CD4-positive, alpha-beta T cell treated with Interleukin-10 for 1 hour (primary cell): ENCODE measurements around the gene DBNDD2.

ENCODE experiments used
- DNase-seq: peaks from one replicate; pipeline ENCODE4 v3.0.0-alpha.2; 2020

The DBNDD2 gene

DNA sequence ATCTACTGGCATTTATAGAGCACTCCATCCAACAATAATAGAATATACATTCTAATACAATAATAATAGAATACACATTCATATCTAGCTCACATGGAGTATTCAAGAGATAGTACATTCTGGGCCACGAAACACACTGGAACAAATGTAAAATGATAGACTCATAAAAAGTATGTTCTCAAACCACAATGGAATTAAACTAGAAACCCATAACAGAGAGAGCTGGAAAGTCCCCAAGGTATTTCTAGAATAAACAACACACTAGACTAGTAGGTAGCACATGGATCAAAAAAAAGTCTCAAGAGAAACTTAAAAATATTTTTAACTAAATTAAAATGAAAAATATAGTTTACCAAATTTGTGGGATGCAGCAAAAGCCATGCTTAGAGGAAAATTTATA, 20.8 kb upstream of the DBNDD2 start:
- no peak for DNase-seq

DNA sequence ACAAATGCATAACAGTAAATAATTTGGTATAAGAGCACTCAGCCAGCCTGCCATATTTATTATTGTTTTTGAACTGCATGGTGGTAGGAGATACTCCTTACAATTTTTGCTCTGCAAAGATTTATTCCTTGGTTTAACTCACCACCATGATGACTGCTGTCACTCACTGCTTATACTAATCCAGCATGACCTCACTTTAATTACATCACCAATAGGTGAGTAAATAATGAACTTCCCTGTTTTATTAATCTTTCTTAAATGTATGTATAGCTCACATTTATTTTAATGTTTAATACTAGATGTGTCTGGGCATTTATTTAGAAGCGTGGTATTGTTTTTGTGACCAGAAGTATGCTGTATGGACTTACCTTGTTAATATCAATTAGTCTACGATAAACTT, 17.2 kb upstream of the DBNDD2 start:
- DNase-seq: no peak

DNA sequence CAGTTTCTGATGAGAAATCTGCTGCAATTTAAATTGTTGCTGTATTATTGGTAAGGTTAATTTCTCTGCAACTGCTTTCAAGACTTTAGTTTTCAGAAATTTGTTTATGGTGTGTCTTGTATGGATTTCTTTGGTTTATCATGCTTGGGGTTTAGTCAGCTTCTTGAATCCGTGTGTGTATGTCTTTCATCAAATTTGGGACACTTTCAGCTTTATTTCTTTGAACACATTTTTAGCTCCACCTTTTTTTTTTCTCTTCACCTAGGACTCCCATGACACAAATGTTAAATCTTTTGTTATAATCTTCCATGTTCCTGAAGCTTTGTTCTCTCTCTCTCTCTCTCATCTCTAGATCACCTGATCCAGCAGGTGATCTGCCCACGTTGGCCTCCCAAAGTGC, 16.5 kb upstream of the DBNDD2 start:
- DNase-seq: no peak

DNA sequence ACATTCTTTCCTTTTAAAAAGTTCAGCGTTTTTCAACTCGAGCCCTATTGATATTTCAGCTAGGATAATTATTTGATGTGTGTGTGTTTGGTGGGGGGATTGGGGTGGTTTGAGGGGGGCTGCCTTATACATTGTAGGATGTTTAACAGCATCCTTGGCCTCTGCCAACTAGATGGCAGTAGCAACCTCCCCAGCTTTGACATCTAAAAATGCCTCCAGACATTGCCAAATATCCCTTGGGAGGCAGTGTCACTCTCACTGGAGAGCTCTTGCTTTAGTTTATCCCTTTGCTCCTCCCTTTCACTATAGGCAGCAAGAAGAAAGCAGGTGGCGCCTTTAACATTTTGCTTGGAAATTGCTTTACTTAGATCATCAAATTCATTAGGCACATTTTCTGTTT, 15.4 kb upstream of the DBNDD2 start:
- DNase-seq: no peak

DNA sequence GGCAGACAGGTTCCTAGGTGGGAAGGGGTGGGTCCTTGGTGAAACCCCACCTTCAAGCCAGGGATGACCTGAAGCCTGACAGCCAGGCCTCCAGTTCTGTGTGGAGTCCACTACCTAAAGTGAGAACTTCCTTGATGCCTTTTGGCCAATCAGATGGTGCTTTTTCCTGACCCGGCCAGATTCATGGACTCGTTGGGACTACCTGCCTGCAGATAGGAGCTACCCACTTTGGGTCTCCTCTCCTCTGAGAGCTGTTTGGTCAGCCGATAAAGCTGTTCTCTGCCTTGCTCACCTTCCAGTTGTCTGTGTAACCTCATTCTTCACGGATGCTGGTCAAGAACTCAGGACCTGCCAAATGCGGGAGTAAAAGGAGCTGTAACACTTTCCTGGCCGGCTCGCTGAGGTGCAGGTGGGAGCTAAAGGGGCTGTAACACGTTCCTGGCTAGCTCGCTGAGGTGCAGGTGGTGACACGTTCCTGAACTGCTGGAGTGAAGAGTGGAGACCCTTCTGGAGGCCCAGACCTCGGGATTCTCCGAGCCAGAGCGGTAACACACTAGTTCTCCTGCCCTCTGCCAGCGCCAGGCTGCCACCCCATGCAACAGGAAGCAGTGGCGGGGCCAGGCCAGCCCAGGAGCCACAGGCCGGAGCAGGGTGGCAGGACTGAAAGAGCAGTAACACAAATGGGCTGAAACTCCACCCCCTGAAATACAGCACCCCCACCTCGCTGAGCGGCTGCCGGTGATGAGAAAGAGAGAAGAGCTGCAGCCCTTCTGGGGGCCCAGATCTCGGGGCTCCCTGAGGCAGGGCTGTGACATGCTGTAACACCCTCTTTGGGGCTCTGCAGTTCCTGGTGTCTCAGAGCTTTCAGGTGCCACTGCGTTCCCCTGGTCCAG, 13.6 kb upstream of the DBNDD2 start:
- no peak for DNase-seq

DNA sequence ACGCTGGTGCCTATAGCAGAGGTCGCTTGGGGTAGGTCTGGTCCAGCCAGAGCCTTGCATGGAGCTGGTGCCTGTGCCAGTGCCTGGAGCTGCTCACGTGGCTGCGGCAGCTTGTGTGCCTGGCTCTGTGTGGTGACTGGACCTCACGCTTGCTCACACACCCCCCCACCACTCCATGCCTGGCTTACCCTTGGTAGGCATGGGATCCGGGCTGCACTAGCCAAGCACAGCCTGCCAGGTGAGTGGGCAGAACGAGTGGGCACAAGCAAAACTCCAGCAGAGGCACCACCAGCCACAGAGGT, 13.0 kb upstream of the DBNDD2 start:
- DNase-seq: no peak

DNA sequence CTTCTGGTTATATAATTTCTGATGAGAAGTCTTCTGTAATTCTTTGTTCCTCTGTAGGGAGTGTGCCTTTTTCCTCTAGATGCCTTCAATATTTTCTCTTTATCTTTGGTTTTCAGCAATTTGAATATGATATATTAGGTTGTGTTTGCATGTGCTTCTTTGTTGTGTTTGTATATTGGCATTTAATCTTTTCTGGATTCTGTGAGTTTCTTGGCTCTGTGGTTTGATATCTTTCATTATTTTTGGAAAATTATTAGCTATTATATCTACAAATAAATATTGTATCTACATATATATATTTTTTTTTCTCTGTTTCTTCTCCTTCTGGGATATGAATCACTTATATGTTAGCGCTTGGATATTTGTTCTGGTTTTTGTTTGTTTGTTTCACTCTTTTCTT, 9.1 kb upstream of the DBNDD2 start:
- DNase-seq: no peak

DNA sequence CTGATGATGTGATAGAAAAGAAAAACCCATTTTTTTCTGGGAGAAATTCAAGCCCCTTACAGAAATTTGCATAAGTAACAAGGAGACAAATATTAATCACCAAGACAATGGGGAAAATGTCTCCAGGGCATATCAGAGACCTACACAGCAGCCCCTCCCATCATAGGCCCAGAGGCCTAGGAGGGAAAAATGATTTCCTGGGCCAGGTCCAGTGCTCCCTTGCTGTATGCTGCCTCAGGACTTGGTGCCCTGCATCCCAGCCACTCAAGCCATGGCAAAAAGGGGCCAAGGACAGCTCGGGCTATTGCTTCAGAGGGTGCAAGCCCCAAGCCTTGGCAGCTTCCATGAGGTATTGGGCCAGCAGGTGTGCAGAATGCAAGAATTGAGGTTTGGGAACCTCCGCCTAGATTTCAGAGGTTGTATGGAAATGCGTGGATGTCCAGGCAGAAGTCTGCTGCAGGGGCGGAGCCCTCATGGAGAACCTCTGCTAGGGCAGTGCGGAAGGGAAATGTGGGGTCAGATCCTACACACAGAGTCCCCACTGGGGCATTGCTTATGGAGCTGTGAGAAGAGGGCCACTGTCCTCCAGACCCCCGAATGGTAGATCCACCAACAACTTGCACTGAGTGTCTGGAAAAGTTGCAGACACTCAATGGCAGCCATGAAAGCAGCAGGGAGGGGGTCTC, 7.6 kb upstream of the DBNDD2 start:
- DNase-seq: no peak

DNA sequence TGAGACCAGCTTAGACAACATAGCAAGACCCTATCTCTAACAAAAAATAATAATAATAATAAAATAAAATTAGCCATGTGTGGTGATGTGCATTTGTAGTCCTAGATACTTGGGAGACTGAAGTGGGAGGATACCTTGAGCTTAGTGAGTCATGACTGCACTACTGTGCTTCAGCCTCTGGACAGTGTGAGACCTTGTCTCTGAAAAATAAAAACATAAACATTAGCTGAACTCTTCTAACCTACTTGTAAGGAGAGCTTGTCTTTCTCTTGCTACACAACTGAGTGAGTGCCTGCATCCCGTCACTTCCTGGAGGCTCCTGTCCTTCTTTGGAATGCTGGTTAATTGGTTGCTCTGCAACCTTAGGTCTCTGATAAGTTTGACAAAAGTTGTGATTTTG, 5.1 kb upstream of the DBNDD2 start:
- no peak for DNase-seq

DNA sequence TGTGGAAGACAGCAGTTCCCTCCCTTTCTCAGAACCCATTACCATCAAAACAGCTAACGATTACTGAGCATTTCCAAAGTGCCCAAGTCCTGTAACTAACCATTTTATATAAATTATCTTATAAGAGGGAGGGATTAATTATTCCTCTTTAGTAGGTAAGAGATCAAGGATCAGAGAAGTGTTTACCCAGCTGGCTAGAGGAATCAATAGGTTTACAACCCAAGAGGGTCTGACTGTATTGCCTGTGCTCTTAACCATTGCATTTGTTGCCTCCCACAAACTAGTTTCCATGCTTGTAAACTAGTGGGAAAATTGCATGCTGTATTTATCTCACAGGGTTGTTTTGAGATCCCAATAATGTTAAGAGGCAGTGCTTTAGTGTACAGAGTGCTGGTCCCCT, 3.7 kb upstream of the DBNDD2 start:
- no peak for DNase-seq

DNA sequence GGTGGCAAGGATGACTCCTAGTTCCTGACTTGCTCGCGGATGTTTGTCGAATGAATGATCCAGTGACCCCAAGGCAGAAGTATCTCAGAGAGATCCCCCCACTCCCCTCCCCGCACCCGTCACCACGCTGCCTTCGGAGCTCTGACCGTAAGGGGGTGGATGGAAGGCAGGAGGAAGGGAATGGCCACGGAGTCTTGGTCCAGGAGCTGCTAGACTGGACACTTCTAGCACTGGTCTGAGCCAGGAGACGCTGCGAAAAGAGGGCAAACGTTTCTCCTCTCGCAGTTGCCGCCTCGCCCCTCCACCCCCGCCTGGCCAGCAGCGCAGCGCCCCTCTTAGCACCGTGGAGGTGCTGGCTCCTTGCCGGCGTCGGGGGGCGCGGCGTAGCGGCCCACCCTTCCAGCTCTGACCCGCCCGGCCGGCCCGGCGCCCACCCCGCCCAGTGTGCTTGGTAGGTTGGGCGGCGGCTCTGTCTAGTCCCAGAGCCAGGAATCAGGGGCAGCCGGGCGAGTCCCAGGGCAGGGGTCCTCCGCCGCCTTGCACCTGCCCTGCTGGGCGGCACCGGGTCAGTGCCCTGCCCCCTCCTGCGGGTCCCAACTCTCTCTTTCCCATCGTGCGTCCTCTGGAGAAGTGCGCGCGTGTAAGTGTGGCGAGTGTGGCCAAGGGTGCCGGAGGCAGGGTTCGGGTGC, 2.4 kb upstream of the DBNDD2 start:
- DNase-seq: peak; percentile 14

DNA sequence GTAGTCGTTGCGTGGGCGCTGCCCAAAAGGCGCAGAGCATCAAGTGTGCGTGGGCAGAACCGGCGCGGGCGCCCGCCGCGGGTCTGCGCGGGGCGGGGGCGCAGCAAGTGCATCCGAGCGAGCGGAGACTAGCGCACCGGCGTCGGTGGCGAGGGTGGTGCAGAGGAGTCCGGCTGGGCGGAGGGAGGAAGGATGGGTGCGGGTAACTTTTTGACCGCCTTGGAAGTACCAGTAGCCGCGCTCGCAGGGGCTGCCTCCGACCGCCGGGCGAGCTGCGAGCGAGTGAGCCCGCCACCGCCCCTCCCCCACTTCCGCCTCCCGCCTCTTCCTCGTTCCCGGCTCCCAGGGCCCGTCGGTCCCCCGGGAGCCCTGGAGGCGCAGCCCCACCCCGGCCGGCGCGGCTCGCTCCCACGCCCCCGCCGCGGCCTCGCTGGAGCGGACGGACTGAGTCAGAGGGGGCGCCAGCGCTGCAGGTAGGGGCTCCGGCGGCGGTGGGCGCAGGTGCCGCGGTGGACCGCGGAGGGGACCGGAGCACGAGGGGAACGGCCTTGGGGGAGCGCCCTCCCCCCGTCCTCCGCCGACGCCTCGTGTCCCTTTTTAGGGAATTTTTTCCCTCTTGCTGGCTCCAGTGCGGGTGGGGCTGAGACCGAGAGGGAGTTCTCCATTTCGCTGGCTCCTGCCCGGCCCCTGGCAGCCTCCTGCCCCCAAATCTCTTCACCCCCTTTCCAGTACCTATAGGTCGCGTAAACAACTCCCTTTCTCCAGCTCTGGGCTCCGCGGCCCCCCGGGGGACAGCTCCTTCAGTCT, 1.6 kb upstream of the DBNDD2 start:
- peak; percentile 35 for DNase-seq

DNA sequence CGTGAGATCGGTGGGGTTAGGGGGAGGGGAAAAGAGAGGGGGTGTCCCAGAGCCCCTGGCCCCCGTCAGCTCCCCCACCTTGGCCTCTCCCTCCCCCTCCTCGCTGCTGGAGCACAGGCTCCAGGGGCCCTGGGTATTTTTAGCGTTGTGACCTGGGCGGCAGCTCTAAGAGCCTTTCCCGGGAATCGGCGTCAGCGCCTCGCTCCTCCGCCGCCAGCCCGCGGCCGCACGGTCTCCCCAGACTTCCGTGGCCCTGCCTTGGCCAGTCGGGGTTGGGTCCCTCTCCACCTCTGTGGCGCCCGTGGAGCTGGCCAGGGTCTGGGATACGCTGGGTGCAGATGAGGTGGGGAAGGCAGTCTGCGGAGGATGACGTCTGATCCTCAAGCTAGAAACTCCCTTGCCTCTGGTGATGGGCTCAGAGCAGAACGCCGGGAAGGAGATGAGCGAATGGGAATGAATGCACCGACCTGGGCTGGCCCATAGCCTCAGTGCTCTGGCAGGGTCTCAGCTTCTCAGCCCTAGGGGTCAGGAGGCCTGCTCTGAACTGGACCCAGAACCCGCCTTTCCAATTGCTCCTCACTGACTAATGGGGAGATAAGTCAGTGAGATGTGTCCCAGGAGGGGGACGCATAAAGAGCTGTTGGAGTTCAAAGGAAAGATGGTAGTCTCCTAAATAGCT, 883 bp upstream of the DBNDD2 start:
- DNase-seq: no peak

DNA sequence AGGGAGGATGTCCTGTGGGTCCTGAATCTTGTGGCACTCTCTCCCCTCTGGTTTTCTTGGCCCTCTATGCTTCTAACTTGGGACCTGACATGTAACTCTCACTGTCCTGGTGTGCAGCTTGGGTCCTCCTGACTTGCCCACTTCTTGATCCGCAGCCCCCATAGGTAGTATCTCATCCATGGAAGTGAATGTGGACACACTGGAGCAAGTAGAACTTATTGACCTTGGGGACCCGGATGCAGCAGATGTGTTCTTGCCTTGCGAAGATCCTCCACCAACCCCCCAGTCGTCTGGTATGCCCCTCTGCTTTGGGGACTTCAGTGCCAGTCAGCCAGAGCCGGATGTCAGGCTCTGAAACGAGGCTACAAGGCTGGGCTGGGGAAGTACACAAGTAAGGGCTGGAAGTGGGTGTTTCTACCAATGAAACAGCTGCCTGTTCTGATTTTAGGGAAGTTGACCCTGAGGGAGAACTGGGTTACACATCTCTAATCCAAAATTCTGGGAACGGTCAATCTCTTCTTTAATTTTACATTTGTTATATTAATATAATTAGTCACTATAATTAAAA, 641 bp downstream of the DBNDD2 start:
- DNase-seq: no peak

DNA sequence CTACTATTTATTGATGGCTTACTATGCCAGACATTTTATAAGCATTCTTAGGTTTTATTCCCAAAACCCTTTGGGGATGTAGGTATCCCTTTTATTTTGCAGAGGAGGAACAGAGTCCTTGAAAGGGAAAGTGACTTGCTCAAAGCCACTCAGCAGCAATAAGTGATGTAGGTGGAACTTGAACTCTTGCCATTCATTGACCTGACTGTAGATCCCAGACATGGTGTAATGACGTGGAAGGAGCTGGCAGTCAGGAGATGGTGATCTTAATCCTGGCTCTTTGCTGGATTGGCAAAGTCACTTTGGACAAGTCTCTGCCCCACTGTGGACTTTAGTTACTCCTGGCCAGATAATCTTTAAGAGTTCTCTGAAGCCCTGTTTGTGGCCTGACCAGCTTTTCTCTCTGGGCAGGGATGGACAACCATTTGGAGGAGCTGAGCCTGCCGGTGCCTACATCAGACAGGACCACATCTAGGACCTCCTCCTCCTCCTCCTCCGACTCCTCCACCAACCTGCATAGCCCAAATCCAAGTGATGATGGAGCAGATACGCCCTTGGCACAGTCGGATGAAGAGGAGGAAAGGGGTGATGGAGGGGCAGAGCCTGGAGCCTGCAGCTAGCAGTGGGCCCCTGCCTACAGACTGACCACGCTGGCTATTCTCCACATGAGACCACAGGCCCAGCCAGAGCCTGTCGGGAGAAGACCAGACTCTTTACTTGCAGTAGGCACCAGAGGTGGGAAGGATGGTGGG, 1.6 kb downstream of the DBNDD2 start:
- DNase-seq: no peak

DNA sequence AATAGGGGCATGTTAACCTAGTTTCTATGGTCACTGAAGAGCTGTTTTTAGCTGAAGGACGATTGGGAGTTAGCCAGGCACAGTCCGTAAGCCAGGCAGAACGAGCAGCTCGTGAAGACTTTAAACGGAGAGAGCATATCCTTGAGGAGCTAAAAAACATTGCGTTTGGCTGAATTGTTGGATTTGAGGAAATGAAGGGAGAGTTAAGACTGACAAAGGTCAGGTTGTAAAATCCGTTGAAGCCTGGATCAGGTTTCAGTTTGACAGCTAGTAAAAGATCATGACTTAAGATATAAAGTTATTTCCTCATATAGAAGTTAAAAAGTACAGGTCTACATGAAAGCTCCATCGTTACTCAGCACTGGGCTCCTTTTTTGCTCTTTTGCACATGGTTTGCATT, 2.8 kb downstream of the DBNDD2 start:
- no peak for DNase-seq

DNA sequence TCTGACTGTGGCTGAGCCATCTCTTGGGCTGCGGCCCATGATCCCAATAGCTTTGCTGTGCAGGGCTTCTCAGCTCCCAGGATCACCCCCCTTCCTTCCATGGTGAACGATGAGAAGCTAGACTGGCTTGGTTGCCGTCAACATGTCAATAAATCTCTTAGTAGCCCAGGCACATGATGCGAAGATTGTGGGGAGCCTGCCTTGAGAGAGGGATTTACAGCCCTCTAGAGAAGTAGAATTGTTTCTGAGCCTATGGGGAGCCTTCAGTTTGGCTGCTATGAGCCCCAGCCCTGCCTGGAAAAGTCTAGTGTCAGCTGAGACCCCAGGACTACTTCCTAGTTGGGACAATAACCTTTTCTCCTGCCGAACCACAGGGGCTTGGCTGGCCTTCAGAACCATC, 4.6 kb downstream of the DBNDD2 start:
- no peak for DNase-seq

DNA sequence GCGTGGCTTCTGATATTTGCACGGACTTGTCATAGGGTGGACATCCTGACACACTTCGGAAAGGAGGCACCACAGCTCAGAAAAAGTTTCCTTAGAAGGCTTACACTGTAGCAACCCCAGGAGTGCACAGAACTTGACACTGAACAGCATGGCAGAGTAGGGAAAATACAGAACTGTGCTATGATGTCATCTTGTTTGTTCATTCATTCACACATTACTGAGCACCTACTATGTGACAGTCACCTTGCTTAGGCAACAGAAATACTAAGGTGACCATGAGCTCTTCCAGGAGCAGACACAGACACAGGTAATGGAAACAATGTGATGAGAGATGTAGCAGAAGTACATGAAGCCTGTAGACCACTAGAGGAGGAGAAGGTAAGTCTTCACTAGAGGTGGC, 5.4 kb downstream of the DBNDD2 start:
- no peak for DNase-seq

DNA sequence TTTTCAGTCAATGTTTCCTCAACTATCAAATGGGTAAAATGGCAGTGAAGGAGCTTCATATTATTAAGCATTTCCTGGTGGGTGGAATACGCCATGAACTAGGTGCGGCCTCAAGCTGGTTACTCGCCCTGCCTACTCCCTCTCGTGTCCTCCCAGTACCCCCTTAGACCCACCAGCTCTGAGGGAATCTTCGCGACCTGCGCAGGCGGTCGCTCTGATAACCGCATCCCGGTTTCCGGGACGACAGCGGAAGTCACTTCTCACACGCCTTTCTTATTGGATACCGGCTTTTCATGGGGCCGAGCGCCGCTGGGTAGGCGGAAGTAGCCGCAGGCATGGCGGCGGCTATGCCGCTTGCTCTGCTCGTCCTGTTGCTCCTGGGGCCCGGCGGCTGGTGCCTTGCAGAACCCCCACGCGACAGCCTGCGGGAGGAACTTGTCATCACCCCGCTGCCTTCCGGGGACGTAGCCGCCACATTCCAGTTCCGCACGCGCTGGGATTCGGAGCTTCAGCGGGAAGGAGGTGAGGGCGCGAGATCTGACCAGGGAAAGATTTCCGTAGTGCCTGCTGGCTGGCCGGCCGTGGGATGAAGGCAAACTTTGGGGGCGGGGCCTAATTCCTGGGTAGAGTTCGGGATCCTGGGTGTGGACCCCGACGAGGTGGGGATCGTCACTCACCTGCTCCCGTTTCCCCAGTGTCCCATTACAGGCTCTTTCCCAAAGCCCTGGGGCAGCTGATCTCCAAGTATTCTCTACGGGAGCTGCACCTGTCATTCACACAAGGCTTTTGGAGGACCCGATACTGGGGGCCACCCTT, 7.9 kb downstream of the DBNDD2 start, which contains the start of gene PIGT:
TSS of gene PIGT (plus strand) at position 320 of the 816 bp plus-strand sequence. CDS start at position 336, 16 bp downstream.
- peak; percentile 91 for DNase-seq

DNA sequence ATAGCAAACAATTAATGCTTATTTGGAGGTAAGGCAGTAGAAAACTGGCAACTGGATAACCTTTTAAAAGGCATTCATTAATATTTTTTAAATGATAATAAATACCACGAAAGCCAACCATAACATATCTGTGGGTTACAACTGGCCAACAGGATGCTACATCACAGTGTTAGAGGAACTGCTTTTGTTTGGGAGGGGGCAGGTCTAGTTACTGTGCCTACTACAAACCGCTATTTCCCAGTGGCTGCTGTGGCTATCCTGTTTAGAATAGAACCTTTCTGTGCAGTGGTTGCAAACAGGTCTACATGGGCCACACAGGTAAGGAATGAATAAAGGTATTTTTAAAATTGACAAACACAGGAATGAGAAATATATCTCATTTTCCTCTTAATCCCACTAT, 8.8 kb downstream of the DBNDD2 start:
- DNase-seq: no peak
